Occipital lobe (tissue), 2 donors: Measurements from ENCODE around the gene PTPN7. TPM values are rescaled to one million over a fixed set of nuclear protein-coding genes. Genes with fewer than 3 reads are reported as not detected.
"Not testable (repeated sequence)": the region's sequence is repeated elsewhere in the genome, so short reads cannot be mapped to it uniquely, and the experiment has no call there.

Experiments used
- DNase-seq: peaks from one replicate; lab custom pipeline; 2025; lab: John Stamatoyannopoulos, UW
- total RNA-seq: library from RNA; depleted of rRNA; stranded (reverse); fragments of >200 nt; gene quantifications from one replicate; pipeline ENCODE4 v1.2.3, GENCODE V29; 2014

The PTPN7 gene
- total RNA-seq, 1 donor from 2014 or later: 0.16 TPM

- DNase-seq: peak; percentile 47
Observed at GRCh38 chr1:202131956-202132821, 28.2 kb downstream of the PTPN7 start.

- peak; percentile 78 for DNase-seq
Observed at GRCh38 chr1:202130816-202131522, 29.4 kb downstream of the PTPN7 start.

GRCh38 chr1:202130297-202130721, 30.1 kb downstream of the PTPN7 start:
- peak; percentile 80 for DNase-seq

GRCh38 chr1:202129453-202130296, 30.7 kb downstream of the PTPN7 start:
- DNase-seq: no peak

- no peak for DNase-seq
Observed at GRCh38 chr1:202127836-202128622, 32.4 kb downstream of the PTPN7 start.

GRCh38 chr1:202127061-202127460, 33.3 kb downstream of the PTPN7 start:
- DNase-seq: no peak

- DNase-seq: no peak
Observed at GRCh38 chr1:202126426-202126825, 34.0 kb downstream of the PTPN7 start.

GRCh38 chr1:202125611-202126010, 34.8 kb downstream of the PTPN7 start:
- DNase-seq: no peak

GRCh38 chr1:202124142-202124541, 36.3 kb downstream of the PTPN7 start:
- DNase-seq: no peak

GRCh38 chr1:202123336-202123813, 37.0 kb downstream of the PTPN7 start:
- DNase-seq: no peak

GRCh38 chr1:202122639-202123335, 37.6 kb downstream of the PTPN7 start, which contains the start of gene GPR37L1:
GPR37L1 (plus strand) TSS chr1:202122917; CDS start chr1:202122964, 47 bp downstream.
- peak; percentile 64 for DNase-seq

GRCh38 chr1:202121006-202121405, 39.4 kb downstream of the PTPN7 start:
- DNase-seq: no peak

- DNase-seq: no peak
Observed at GRCh38 chr1:202117898-202118371, 42.5 kb downstream of the PTPN7 start.

- DNase-seq: no peak
Observed at GRCh38 chr1:202116287-202116686, 44.1 kb downstream of the PTPN7 start.

GRCh38 chr1:202113690-202114300, 46.6 kb downstream of the PTPN7 start:
- DNase-seq: no peak

GRCh38 chr1:202112859-202113689, 47.3 kb downstream of the PTPN7 start:
- DNase-seq: no peak

- not testable (repeated sequence) for DNase-seq
Observed at GRCh38 chr1:202111589-202111988, 48.8 kb downstream of the PTPN7 start.

- no peak for DNase-seq
Observed at GRCh38 chr1:202110977-202111376, 49.4 kb downstream of the PTPN7 start.
